Right lung (tissue), 5 donors: ENCODE data around the gene SPOCK1. TPM values are rescaled to one million over a fixed set of nuclear protein-coding genes. Genes with fewer than 3 reads are reported as not detected.

Experiments
- DNase-seq, 2 donors: peaks; one replicate each; pipeline ENCODE4 v3.0.0-alpha.2; 2013
- polyA plus RNA-seq, 5 donors: library from polyadenylated mRNA; unstranded; fragments of 120-200 nt; gene quantifications; one replicate each; pipeline versions ENCODE4 v1.2.1 to v1.2.3, GENCODE V29; 2013; ENCODE audit warnings: inconsistent platforms in 1 of 5, low replicate concordance in 1 of 5; ENCODE audit not compliant: insufficient read length in 5 of 5, insufficient read depth in 1 of 5

The SPOCK1 gene
- polyA plus RNA-seq, 5 donors: 0.43 to 1.4 (median 0.55) TPM

GRCh38 chr5:137155261-137156000, 343.7 kb downstream of the SPOCK1 start:
- no peak for DNase-seq

- DNase-seq: no peak
Measured at GRCh38 chr5:137152616-137153015, 346.5 kb downstream of the SPOCK1 start.

DNA sequence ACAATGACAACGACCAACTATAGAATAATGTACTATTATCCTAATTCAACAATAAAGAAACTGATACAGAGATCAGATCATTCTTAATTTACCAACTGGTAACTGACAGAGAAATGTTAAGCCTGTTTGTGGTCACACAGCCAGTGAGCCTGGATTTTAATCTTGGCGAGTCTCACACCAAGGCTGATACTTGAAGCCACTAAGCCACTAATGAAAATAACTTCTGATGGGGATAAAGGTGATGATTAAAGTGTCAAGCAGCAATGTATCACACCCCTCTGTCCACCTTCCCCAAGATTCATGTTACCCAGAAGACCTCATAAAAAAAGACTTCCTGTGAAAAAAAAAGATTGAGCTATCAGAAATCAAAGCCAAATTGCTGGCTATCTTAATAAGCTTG, 350.5 kb downstream of the SPOCK1 start:
- no peak for DNase-seq

DNA sequence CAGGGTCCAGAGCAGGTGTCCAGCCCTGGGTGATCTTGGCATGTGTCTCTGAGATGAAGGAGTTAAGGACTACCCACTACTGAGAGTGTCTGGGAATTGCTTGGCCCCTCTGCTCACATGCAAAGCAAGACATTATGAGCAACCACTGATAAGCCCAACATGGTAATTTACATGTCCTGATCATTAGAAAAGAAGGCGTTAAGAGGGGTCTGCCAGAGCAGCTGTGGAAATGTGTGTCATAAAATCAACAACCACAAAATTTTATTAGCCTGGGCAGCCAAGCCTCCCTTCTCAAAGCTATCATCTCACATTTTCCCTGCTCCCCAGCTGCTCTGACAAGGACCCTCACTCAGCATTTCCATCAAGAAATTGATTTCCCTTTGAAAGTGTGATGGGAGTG, 351.0 kb downstream of the SPOCK1 start:
- DNase-seq: no peak

DNA sequence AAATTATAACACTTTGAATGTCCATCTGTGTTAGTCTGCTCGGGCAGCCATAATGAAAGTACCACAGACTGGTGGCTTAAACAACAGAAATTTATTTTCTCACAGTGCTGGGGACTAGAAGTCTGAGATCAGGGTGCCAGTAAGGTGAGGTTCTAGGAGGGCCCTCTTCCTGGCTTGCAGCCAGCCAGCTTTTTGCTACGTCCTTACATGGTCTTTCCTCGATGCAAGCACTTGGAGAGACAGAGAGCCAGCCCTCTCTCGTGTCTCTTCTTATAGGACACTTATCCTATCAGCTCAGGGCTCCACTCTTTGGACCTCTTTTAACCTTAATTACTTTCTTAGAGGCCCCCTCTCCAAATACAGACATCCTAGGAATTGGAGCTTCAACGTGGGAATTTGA, 351.8 kb downstream of the SPOCK1 start:
- no peak for DNase-seq

DNA sequence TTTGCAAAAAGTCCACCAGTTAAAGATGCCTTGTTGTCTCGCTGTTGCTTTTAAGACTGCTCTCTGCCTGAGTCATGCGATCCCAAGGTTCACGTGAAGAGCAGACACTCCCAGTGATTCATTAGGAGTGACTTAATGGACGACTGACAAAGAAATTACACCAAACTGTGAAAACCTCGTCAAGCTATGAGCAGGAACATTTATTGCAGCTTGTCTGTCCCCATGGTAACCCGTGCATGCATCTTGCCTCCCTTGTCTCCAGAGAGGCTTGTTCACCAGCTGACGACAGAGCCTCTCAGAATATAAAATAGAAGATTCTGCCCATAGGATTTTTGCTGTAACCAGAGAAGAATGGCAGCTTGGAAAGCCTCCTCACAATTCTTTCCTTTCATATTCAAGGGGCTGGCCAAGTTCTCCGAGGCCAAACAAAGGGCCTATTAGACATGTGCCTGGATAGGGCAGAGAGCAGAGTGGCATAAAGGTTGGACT, 352.7 kb downstream of the SPOCK1 start:
- no peak for DNase-seq

DNA sequence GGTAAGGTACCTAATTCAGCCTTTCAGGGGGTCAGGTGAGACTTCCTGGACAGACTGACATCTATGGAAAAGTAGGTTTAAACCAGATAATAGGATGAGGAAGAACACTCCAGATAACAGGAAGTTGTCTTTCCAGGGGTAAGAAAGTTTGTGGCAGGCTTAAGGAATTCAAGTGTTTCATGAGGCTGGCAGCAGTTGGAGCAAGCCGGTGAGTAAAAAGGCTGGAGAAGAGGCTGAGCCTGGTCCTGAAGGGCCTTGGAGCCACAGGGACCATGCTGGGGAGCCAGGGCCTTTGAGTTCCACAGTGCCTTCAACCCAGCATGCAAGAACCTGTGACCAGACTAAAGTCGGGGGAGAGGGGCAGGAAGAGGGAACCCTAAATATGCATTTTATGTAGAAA, 353.4 kb downstream of the SPOCK1 start:
- no peak for DNase-seq

DNA sequence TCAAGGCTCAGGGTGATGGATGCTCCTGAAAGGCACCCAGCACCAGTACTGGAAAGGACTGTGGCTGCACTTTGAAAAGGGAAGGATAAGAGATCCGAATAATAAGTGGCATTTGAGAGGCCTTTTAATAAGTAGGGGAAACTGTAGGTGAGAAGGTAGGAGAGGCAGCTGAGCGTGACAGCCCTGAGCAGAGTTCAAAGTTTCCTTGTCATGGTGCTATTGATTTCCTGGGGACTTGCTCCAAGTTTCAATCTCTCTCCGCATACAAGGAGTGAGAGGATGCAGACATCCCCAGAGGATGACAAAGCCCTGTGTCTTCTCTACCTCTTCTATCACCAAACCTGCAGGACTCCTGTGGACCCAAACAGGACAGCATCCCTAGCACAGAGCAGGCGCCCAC, 354.5 kb downstream of the SPOCK1 start:
- no peak for DNase-seq

DNA sequence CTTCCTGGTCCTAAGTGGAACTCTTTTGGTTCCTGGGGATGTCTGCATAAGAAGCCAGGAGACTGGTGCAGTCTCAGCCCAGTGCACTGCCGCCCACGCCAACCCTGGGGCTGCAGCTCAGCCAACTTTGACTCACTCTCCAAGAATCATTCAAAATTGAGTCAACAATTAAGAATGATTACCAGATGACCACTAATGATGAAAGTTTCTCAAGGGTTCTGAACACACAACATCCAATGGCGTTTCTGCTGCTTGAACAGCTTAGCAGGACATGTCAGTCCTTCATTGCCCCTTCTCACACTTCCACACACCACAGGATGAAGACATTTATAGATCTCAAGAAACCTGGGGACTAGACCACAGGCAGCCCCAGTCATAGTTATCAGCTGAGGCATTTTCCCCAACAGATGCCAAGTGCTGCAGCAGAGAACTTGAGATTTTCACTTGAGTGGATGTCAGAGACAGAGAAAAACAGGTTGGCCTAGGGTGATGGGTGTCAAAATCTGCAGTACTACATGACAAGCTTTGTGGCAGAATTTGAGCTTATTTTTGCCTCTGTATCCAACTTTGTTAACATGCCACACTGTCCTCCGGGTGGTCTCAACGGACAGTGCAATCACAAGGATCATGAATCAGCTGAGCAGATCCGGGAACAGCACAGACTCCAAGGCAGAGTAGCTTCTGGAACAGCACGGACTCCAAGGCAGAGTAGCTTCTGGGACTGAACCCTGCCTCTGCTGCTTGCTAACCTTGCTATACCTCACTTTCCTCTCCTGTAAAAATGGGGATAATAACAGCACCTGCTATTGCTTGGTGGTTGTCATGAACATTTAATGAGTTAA, 356.1 kb downstream of the SPOCK1 start:
- DNase-seq: no peak

DNA sequence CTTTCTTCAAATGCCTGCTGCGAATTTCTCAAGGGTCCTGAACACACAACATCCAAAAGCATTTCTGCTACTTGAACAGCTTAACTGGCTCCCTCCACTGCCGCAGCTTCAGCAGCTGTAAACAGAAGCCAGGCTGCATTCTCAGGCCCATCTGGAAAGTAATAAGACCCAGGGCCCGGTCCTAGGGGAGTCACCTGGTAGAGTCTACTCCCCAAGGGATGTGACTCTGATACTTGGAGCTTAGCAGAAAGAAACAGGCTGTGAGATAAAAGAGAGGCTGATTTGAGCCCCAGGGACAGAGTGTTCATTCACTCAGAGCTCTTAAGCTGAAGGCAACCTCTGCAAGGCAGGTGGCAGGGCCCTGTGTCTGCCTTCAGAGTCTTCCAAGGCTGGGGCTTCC, 356.8 kb downstream of the SPOCK1 start:
- DNase-seq: no peak

DNA sequence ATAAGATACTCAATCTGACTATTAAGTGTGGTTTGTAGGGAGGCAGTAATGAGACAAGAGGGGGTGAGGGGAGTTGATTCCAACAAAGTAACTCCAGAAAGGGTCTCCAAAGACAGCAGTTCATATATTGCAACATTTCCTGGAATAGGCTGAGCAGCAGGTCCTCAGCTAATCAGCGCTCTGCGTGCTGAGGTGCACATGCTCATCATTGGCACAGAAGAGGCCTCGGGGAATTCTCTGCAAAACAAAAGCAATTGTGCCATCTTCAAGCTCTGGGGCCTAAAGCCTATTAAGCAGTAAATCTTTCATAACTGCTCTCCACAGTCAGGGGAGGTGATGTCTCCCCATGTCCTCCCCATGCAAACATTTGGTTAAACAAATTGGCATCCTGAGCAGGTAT, 357.3 kb downstream of the SPOCK1 start:
- DNase-seq: no peak

GRCh38 chr5:137136991-137137632, 362.0 kb downstream of the SPOCK1 start:
- DNase-seq: no peak

GRCh38 chr5:137134920-137135532, 364.1 kb downstream of the SPOCK1 start:
- DNase-seq: no peak

GRCh38 chr5:137129886-137130680, 369.0 kb downstream of the SPOCK1 start:
- no peak for DNase-seq

DNA sequence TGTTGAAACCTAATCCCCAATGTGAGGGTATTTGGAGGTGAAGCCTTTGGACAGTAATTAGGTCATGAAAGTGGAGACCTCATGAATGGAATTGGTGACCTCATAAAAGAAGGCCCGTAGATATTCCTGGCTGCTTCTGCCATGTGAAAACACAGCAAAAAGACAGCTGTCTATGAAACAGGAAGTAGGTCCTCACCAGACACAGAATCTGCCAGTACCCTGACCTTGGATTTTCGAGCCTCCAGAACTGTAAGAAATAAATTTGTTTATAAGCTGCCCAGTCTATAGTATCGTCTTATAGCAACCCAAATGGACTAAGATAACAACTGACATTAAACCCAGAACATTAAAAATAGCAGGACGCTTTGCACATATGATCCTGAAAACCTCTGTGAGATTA, 371.1 kb downstream of the SPOCK1 start:
- no peak for DNase-seq

- no peak for DNase-seq
Measured at GRCh38 chr5:137126829-137127228, 372.3 kb downstream of the SPOCK1 start.

DNA sequence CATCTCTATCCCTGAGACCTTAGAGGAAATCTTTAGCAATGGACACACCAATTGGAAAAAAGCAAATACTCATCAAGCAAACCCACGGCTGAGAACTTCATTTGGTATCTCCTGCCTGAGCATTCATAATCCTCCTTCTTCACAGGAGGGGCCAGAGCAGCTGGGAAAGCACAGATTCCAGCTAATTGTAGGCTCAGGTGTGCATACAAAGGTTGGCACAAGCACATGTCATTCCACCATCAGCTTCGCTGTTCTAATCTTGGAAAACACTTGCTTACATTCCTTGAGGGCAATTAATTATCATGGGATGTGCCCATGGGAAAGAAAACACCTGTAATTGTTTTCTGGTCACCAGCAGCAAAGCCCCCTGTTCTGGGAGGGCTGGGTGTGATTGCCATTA, 376.6 kb downstream of the SPOCK1 start:
- no peak for DNase-seq

GRCh38 chr5:137122075-137122474, 377.1 kb downstream of the SPOCK1 start:
- DNase-seq: no peak

DNA sequence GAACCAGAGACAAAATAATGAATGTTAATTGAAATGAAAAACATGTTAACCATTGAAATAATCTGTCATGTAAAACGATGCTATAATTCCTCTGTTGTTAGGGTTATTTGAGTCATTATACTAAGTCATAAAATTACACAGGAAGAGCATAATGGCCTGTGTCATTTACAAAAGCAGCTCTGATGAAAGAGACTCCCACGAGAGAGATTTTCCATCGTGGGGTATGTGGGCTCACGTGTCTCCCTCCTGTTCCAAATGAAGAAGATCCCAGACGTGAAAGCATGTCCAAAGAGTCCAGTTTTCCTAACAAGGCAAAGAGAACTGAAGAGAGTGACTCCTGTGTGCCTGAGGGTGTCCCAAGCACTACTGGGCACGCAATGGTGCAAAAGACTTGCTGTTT, 379.8 kb downstream of the SPOCK1 start:
- DNase-seq: no peak

- no peak for DNase-seq
Measured at GRCh38 chr5:137118629-137119028, 380.5 kb downstream of the SPOCK1 start.

DNA sequence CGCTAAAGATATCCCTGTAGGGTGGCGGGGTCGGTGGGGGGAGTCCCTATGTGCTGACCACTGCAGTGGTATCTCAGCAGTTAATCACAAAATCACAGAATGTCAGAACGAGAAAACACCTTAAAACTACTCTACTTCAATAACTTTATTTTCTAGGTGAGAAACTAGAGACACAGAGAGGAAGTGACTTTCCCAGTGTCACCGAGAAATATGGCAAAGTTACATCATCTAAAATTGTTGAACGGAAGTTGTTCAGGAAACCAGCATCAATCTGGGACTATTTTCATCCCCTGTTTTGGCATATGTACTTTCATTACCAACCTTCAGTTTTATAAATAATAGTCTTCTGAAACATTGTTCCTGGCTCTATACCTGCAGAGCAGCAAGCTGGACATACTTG, 384.0 kb downstream of the SPOCK1 start:
- no peak for DNase-seq
